GM23338 (cell line): Measurements from ENCODE around the gene PAX6. TPM values are rescaled to one million over a fixed set of nuclear protein-coding genes. Genes with fewer than 3 reads are reported as not detected.

Experiments used
- ATAC-seq: fragments of 200-7000 bp; cut with Tn5 transposase; 3 replicates; pipeline ENCODE4 v1.9.1; 2020
- DNase-seq: peaks from one replicate; pipeline ENCODE4 v3.0.0-alpha.2; 2015; ENCODE audit warnings: low spot score
- H2AFZ ChIP-seq: fragments of 200-600 bp; sonication (generic); 2 replicates; pipeline ENCODE4 v1.8.0; 2016; ENCODE audit warnings: antibody characterized with exemption, mild to moderate bottlenecking, moderate library complexity
- H3F3A ChIP-seq: fragments of 200-600 bp; sonication (generic); replicated peaks from 2 replicates; pipeline ENCODE4 v1.8.0; 2017; ENCODE audit warnings: antibody characterized with exemption, mixed run types, low read depth
- H3K27ac ChIP-seq: fragments of 200-600 bp; sonication (generic); 2 replicates; pipeline ENCODE4 v1.6.1; 2016; ENCODE audit warnings: low read depth
- H3K27me3 ChIP-seq: fragments of 200-600 bp; sonication (generic); 2 replicates; pipeline ENCODE4 v1.8.0; 2016; ENCODE audit warnings: mild to moderate bottlenecking, mixed run types, moderate library complexity; ENCODE audit not compliant: insufficient read depth
- H3K36me3 ChIP-seq: fragments of 200-600 bp; sonication (generic); 2 replicates; pipeline ENCODE4 v1.8.0; 2016; ENCODE audit warnings: mild to moderate bottlenecking; ENCODE audit not compliant: insufficient read depth
- H3K4me1 ChIP-seq: fragments of 200-600 bp; sonication (generic); 2 replicates; pipeline ENCODE4 v1.8.0; 2016; ENCODE audit warnings: mild to moderate bottlenecking, moderate library complexity; ENCODE audit not compliant: insufficient read depth
- H3K4me2 ChIP-seq: fragments of 200-600 bp; sonication (generic); 2 replicates; pipeline ENCODE4 v1.7.1; 2017; ENCODE audit warnings: mixed run types
- H3K4me3 ChIP-seq: fragments of 200-600 bp; sonication (generic); 2 replicates; pipeline ENCODE4 v1.6.1; 2016; ENCODE audit warnings: mixed run types
- H3K79me2 ChIP-seq: fragments of 200-600 bp; sonication (generic); replicated peaks from 2 replicates; pipeline ENCODE4 v1.8.0; 2017; ENCODE audit warnings: mild to moderate bottlenecking; ENCODE audit not compliant: insufficient read depth
- H3K9me2 ChIP-seq: fragments of 200-600 bp; sonication (generic); 2 replicates; pipeline ENCODE4 v1.8.0; 2017; ENCODE audit not compliant: insufficient read depth
- H4K20me1 ChIP-seq: fragments of 200-600 bp; sonication (generic); replicated peaks from 2 replicates; pipeline ENCODE4 v1.8.0; 2017; ENCODE audit warnings: mild to moderate bottlenecking; ENCODE audit not compliant: insufficient read depth
- H3K27ac Mint-ChIP-seq: 2 replicates; pipeline ENCODE4 v1.8.0; 2020; ENCODE audit warnings: inconsistent platforms, mild to moderate bottlenecking, moderate library complexity, mixed read lengths
- H3K27me3 Mint-ChIP-seq: 3 replicates; pipeline ENCODE4 v1.8.0; 2022; ENCODE audit warnings: low read depth, mild to moderate bottlenecking, moderate library complexity, mixed read lengths, inconsistent platforms; ENCODE audit not compliant: insufficient read depth, poor library complexity
- H3K36me3 Mint-ChIP-seq: 3 replicates; pipeline ENCODE4 v1.8.0; 2021; ENCODE audit warnings: low read depth, mild to moderate bottlenecking, inconsistent platforms, moderate library complexity, mixed read lengths
- H3K4me1 Mint-ChIP-seq: 3 replicates; pipeline ENCODE4 v1.8.0; 2020; ENCODE audit warnings: mild to moderate bottlenecking, inconsistent platforms, mixed read lengths
- H3K4me3 Mint-ChIP-seq: 3 replicates; pipeline ENCODE4 v1.8.0; 2021; ENCODE audit warnings: moderate library complexity, mild to moderate bottlenecking, inconsistent platforms, mixed read lengths
- H3K9me3 Mint-ChIP-seq: 3 replicates; pipeline ENCODE4 v1.8.0; 2020; ENCODE audit warnings: moderate library complexity, mild to moderate bottlenecking, inconsistent platforms, mixed read lengths
- CREB1 ChIP-seq: fragments of 250-450 bp; sonication (Bioruptor Pico); IDR thresholded peaks from 2 replicates; pipeline ENCODE4 v1.5.0; 2020; ENCODE audit warnings: low read depth, mild to moderate bottlenecking, moderate library complexity
- CTCF ChIP-seq, 2 experiments: fragments of 200-600 bp in 1 of 2; sonication (generic) in 1 of 2; conservative IDR thresholded peaks; 2 replicates each; pipeline versions ENCODE4 v1.5.1 to v1.6.1; 2016 to 2017; ENCODE audit warnings: antibody characterized with exemption in 2 of 2, low read depth in 2 of 2, mild to moderate bottlenecking in 2 of 2, moderate library complexity in 1 of 2
- ETS1 ChIP-seq: IDR thresholded peaks from 2 replicates; pipeline ENCODE4 v1.6.1; 2016; ENCODE audit warnings: antibody characterized with exemption
- EZH2 ChIP-seq: fragments of 200-600 bp; sonication (generic); IDR thresholded peaks from one replicate; pipeline ENCODE4 v1.8.0; 2017; ENCODE audit warnings: antibody characterized with exemption, mild to moderate bottlenecking, low read depth; ENCODE audit not compliant: unreplicated experiment
- EZH2phosphoT487 ChIP-seq: fragments of 200-600 bp; sonication (generic); IDR thresholded peaks from one replicate; pipeline ENCODE4 v1.8.1; 2018; ENCODE audit warnings: antibody characterized with exemption; ENCODE audit not compliant: unreplicated experiment
- JUNB ChIP-seq: IDR thresholded peaks from one replicate; pipeline ENCODE4 v1.6.1; 2016; ENCODE audit warnings: antibody characterized with exemption; ENCODE audit not compliant: unreplicated experiment
- NANOG ChIP-seq: IDR thresholded peaks from 2 replicates; pipeline ENCODE4 v1.6.1; 2016; ENCODE audit warnings: antibody characterized with exemption, borderline replicate concordance
- POLR2AphosphoS5 ChIP-seq: IDR thresholded peaks from 2 replicates; pipeline ENCODE4 v1.6.1; 2016; ENCODE audit warnings: antibody characterized with exemption, low read depth
- REST ChIP-seq: IDR thresholded peaks from one replicate; pipeline ENCODE4 v1.6.1; 2018; ENCODE audit warnings: antibody characterized with exemption; ENCODE audit not compliant: unreplicated experiment
- STAT1 ChIP-seq: IDR thresholded peaks from one replicate; pipeline ENCODE4 v1.6.1; 2016; ENCODE audit warnings: antibody characterized with exemption; ENCODE audit not compliant: unreplicated experiment
- ZNF114 ChIP-seq: fragments of 250-450 bp; sonication (Bioruptor Pico); IDR thresholded peaks from 2 replicates; pipeline ENCODE4 v1.5.0; 2020; ENCODE audit warnings: mild to moderate bottlenecking, moderate library complexity
- ZNF331 ChIP-seq: fragments of 250-450 bp; sonication (Bioruptor Pico); IDR thresholded peaks from 2 replicates; pipeline ENCODE4 v1.5.0; 2020; ENCODE audit warnings: low read depth, mild to moderate bottlenecking, moderate library complexity
- polyA plus RNA-seq: library from polyadenylated mRNA; unstranded; fragments of >200 nt; fragmentation: Nextera tagmentation; extraction: Ambion mirVana; gene quantifications from 2 replicates; pipeline ENCODE4 v1.2.1, GENCODE V29; 2016
- total RNA-seq: library from RNA; depleted of rRNA; stranded (reverse); fragments of >200 nt; shearing (Covaris generic); gene quantifications from 2 replicates; pipeline ENCODE4 v1.2.3, GENCODE V29; 2014

Gene PAX6
- total and polyA plus RNA-seq, 2 experiments from 2014 or later, result 0.17 to 0.45 TPM

GRCh38 chr11:31772412-31772811 is 38.7 kb downstream of the PAX6 start:
- H3K4me1 Mint-ChIP-seq, result peaks cover 12% of the 10 kb centered on the region
- TF ChIP-seq ZNF114 (CRISPR knock-in tag) (no peak), POLR2AphosphoS5 (no peak), JUNB (no peak), ETS1 (no peak), STAT1 (no peak), EZH2phosphoT487 (no peak), ZNF331 (CRISPR knock-in tag) (no peak), REST (no peak), NANOG (no peak), EZH2 (no peak), CTCF (conservative IDR thresholded peaks at IDR 0.05; ENCODE audit: low read depth in 2 of 2) (no peak), CREB1 (no peak)
- peaks cover 10% of the 10 kb centered on the region; the same call in 1 of the 2 replicates for H3K4me1 ChIP-seq
- ATAC-seq (no peak), DNase-seq (no peak)
- H3K27ac Mint-ChIP-seq, result no peak overlapping the region
- H3F3A ChIP-seq, result no peaks in the 10 kb centered on the region
- H3K36me3 ChIP-seq, result no peaks in the 10 kb centered on the region
- H3K9me3 Mint-ChIP-seq, result no peaks in the 10 kb centered on the region
- H3K36me3 Mint-ChIP-seq, result peaks cover 2% of the 10 kb centered on the region; the same call in 1 of the 3 replicates
- no peak overlapping the region for H2AFZ ChIP-seq
- no peak overlapping the region for H3K4me3 Mint-ChIP-seq
- no peaks in the 10 kb centered on the region for H3K79me2 ChIP-seq
- H3K4me3 ChIP-seq, result no peak overlapping the region
- no peak overlapping the region for H3K4me2 ChIP-seq
- no peaks in the 10 kb centered on the region for H3K27me3 ChIP-seq
- no peaks in the 10 kb centered on the region for H4K20me1 ChIP-seq
- H3K27ac ChIP-seq, result no peak overlapping the region
- H3K9me2 ChIP-seq, result 0 out of 2 replicates have a peak, but pooled peaks cover 11% of the 10 kb centered on the region
- no peaks in the 10 kb centered on the region for H3K27me3 Mint-ChIP-seq
